ENCODE measurements around the gene ETF1.

ETF1 gene

DNA sequence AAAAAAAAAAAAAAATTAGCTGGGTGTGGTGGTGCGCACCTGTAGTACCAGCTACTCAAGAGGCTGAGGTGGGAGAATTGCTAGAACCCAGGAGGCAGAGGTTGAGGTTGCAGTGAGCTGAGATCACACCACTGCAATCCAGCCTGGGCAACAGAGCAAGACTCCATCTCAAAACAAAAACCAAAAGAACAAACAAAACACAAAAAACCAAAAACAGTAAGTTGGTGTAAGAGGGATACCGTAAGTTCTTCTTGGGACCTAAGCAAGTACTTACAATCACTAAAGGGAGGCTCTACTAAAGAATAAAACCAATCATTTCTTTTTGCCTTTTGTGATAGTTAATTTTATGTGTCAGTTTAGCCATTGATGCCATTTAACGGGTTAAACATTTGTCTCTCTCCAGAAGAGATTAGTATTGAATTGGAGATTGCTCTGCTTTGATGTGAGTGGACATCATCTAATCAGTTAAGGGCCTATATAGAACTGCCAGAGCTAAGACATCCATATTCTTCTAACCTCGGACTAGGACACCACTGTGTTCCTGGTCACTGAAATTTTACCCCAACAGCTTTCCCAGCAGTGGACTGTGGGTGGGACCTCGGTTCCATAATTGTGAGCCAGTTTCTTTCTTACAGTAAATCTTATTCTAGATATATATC lies 10.5 kb upstream of the ETF1 start:
- TF ChIP-seq RAD21 (IDR thresholded peaks at IDR 0.05; ENCODE audit: low read depth) (no peak), TCF12 (IDR thresholded peaks at IDR 0.05; ENCODE audit: low read depth) (no peak), TEAD4 (IDR thresholded peaks at IDR 0.05) (no peak), NFIC (IDR thresholded peaks at IDR 0.05) (no peak), TAF1 (IDR thresholded peaks at IDR 0.05; ENCODE audit: low read depth) (no peak), CEBPB (IDR thresholded peaks at IDR 0.05) (no peak), ZBTB7A (IDR thresholded peaks at IDR 0.05; ENCODE audit: low read depth) (no peak), FOXM1 (IDR thresholded peaks at IDR 0.05; ENCODE audit: borderline replicate concordance, low read depth) (no peak), EGR1 (IDR thresholded peaks at IDR 0.05) (no peak), YY1 (IDR thresholded peaks at IDR 0.05; ENCODE audit: low read depth) (no peak)
- TF ChIP-seq, protein P1, sequence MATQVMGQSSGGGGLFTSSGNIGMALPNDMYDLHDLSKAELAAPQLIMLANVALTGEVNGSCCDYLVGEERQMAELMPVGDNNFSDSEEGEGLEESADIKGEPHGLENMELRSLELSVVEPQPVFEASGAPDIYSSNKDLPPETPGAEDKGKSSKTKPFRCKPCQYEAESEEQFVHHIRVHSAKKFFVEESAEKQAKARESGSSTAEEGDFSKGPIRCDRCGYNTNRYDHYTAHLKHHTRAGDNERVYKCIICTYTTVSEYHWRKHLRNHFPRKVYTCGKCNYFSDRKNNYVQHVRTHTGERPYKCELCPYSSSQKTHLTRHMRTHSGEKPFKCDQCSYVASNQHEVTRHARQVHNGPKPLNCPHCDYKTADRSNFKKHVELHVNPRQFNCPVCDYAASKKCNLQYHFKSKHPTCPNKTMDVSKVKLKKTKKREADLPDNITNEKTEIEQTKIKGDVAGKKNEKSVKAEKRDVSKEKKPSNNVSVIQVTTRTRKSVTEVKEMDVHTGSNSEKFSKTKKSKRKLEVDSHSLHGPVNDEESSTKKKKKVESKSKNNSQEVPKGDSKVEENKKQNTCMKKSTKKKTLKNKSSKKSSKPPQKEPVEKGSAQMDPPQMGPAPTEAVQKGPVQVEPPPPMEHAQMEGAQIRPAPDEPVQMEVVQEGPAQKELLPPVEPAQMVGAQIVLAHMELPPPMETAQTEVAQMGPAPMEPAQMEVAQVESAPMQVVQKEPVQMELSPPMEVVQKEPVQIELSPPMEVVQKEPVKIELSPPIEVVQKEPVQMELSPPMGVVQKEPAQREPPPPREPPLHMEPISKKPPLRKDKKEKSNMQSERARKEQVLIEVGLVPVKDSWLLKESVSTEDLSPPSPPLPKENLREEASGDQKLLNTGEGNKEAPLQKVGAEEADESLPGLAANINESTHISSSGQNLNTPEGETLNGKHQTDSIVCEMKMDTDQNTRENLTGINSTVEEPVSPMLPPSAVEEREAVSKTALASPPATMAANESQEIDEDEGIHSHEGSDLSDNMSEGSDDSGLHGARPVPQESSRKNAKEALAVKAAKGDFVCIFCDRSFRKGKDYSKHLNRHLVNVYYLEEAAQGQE (IDR thresholded peaks at IDR 0.05; ENCODE audit: low read depth): no peak
- TF ChIP-seq, protein P2, sequence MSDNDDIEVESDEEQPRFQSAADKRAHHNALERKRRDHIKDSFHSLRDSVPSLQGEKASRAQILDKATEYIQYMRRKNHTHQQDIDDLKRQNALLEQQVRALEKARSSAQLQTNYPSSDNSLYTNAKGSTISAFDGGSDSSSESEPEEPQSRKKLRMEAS (IDR thresholded peaks at IDR 0.05): no peak
- TF ChIP-seq, protein P3, sequence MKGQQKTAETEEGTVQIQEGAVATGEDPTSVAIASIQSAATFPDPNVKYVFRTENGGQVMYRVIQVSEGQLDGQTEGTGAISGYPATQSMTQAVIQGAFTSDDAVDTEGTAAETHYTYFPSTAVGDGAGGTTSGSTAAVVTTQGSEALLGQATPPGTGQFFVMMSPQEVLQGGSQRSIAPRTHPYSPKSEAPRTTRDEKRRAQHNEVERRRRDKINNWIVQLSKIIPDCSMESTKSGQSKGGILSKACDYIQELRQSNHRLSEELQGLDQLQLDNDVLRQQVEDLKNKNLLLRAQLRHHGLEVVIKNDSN (IDR thresholded peaks at IDR 0.05): no peak

DNA sequence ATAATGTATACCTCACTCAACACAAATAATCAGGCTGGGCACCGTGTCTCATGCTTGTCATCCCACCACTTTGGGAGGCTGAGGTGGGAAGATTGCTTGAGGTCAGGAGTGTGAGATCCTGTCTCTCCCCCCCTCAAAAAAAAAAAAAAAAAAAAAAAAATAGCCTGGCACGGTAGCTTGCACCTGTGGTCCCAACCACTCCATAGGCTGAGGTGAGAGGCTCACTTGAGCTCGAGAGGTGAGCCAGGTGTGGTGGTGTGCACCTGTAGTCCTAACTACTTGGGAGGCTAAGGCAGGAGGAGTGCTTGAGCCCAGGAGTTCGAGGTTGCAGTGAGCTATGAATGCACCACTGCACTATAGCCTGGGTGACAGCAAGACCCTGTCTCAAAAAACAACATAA lies 9.6 kb upstream of the ETF1 start:
- no peak for TF ChIP-seq TEAD4 (IDR thresholded peaks at IDR 0.05)
- no peak for TF ChIP-seq EGR1 (IDR thresholded peaks at IDR 0.05)
- TF ChIP-seq RAD21 (IDR thresholded peaks at IDR 0.05; ENCODE audit: low read depth): no peak
- TF ChIP-seq TAF1 (IDR thresholded peaks at IDR 0.05; ENCODE audit: low read depth): no peak
- TF ChIP-seq, protein P3 (IDR thresholded peaks at IDR 0.05): no peak
- no peak for TF ChIP-seq TCF12 (IDR thresholded peaks at IDR 0.05; ENCODE audit: low read depth)
- TF ChIP-seq NFIC (IDR thresholded peaks at IDR 0.05): no peak
- no peak for TF ChIP-seq EP300 (IDR thresholded peaks at IDR 0.05; ENCODE audit: borderline replicate concordance)
- no peak for TF ChIP-seq YY1 (IDR thresholded peaks at IDR 0.05; ENCODE audit: low read depth)
- TF ChIP-seq CREB1 (IDR thresholded peaks at IDR 0.05; ENCODE audit: low read depth): no peak
- no peak for TF ChIP-seq ZBTB7A (IDR thresholded peaks at IDR 0.05; ENCODE audit: low read depth)
- TF ChIP-seq, protein P1 (IDR thresholded peaks at IDR 0.05; ENCODE audit: low read depth): no peak

DNA sequence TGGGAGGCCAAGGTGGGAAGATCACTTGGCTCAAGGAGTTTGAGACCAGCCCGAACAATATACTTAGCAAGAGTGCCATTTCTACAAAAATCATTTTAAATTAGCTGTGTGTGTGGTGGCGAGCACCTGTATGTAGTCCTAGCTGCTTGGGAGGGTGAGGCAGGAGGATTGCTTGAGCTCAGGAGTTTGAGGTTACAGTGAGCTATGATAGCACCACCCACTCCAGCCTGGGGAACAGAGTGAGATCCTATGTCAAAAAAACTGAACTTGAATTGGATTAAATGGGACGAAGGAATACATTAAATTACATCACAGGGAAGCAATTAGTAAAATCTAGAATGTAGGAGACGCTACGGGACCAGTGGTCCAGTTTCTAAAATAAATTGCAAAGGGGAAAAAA lies 6.4 kb upstream of the ETF1 start:
- TF ChIP-seq RAD21 (IDR thresholded peaks at IDR 0.05; ENCODE audit: low read depth): no peak
- TF ChIP-seq, protein P1 (IDR thresholded peaks at IDR 0.05; ENCODE audit: low read depth): no peak
- no peak for TF ChIP-seq CREB1 (IDR thresholded peaks at IDR 0.05; ENCODE audit: low read depth)
- TF ChIP-seq FOXM1 (IDR thresholded peaks at IDR 0.05; ENCODE audit: borderline replicate concordance, low read depth): no peak
- no peak for TF ChIP-seq NFIC (IDR thresholded peaks at IDR 0.05)
- TF ChIP-seq TEAD4 (IDR thresholded peaks at IDR 0.05): no peak
- TF ChIP-seq, protein P3 (IDR thresholded peaks at IDR 0.05): no peak
- TF ChIP-seq TAF1 (IDR thresholded peaks at IDR 0.05; ENCODE audit: low read depth): no peak
- no peak for TF ChIP-seq EGR1 (IDR thresholded peaks at IDR 0.05)
- no peak for TF ChIP-seq YY1 (IDR thresholded peaks at IDR 0.05; ENCODE audit: low read depth)
- no peak for TF ChIP-seq TCF12 (IDR thresholded peaks at IDR 0.05; ENCODE audit: low read depth)
- no peak for TF ChIP-seq EP300 (IDR thresholded peaks at IDR 0.05; ENCODE audit: borderline replicate concordance)
- no peak for TF ChIP-seq CEBPB (IDR thresholded peaks at IDR 0.05)
- TF ChIP-seq, protein P2 (IDR thresholded peaks at IDR 0.05): no peak
- TF ChIP-seq ZBTB7A (IDR thresholded peaks at IDR 0.05; ENCODE audit: low read depth): no peak
